Right forelimb (tissue), 1 donor: Measurements from ENCODE around the gene GPATCH2L.
A peak's percentile ranks its signal among the peaks of the same experiment; 100 is the strongest.

Experiments used
- DNase-seq: peaks from one replicate; pipeline ENCODE4 v3.0.0-alpha.2; 2018

Gene GPATCH2L

GRCh38 chr14:76151398-76152332 is at the start of gene GPATCH2L:
TSS of gene GPATCH2L (plus strand) at chr14:76151922. CDS start at chr14:76154364, 2,442 bp downstream.
- DNase-seq = peak; percentile 98

- no peak for DNase-seq
These were observed 46.8 kb upstream of the GPATCH2L start for GRCh38 chr14:76104802-76105355.

- DNase-seq = no peak
These were observed 45.5 kb upstream of the GPATCH2L start for GRCh38 chr14:76106188-76106587.

GRCh38 chr14:76109087-76109880 is 42.4 kb upstream of the GPATCH2L start:
- no peak for DNase-seq

GRCh38 chr14:76112889-76113624 is 38.7 kb upstream of the GPATCH2L start:
- no peak for DNase-seq

GRCh38 chr14:76113691-76114090 is 38.0 kb upstream of the GPATCH2L start:
- DNase-seq = no peak

GRCh38 chr14:76115010-76115422 is 36.7 kb upstream of the GPATCH2L start:
- no peak for DNase-seq

- no peak for DNase-seq
These were observed 33.8 kb upstream of the GPATCH2L start for GRCh38 chr14:76117789-76118484.

- no peak for DNase-seq
These were observed 33.1 kb upstream of the GPATCH2L start for GRCh38 chr14:76118594-76118993.

- DNase-seq = no peak
These were observed 30.5 kb upstream of the GPATCH2L start for GRCh38 chr14:76121089-76121748.

- DNase-seq = no peak
These were observed 28.1 kb upstream of the GPATCH2L start for GRCh38 chr14:76123426-76124225.

- no peak for DNase-seq
These were observed 26.2 kb upstream of the GPATCH2L start for GRCh38 chr14:76125511-76125910.

- DNase-seq = no peak
These were observed 25.6 kb upstream of the GPATCH2L start for GRCh38 chr14:76126076-76126475.

- DNase-seq = no peak
These were observed 21.7 kb upstream of the GPATCH2L start for GRCh38 chr14:76129851-76130576.

GRCh38 chr14:76131071-76131965 is 20.4 kb upstream of the GPATCH2L start:
- no peak for DNase-seq

GRCh38 chr14:76133103-76133502 is 18.6 kb upstream of the GPATCH2L start:
- no peak for DNase-seq

- no peak for DNase-seq
These were observed 17.5 kb upstream of the GPATCH2L start for GRCh38 chr14:76134231-76134630.

GRCh38 chr14:76135722-76136121 is 16.0 kb upstream of the GPATCH2L start:
- DNase-seq = no peak
